Measurements from ENCODE around the gene SPRR1A. TPM values are rescaled to one million over a fixed set of nuclear protein-coding genes. Genes with fewer than 3 reads are reported as not detected.

SPRR1A gene
- total and polyA plus RNA-seq, 8 donors, result not detected

- H3K36me3 ChIP-seq, result no peaks in the 10 kb centered on the region
- intact Hi-C loops (cut with DNase I), result no loop called here
- ATAC-seq (no peak), DNase-seq (no peak)
- no peaks in the 10 kb centered on the region for H3K4me1 ChIP-seq
- peaks cover 0 to 5% of the 10 kb centered on the region in 2 donors for H3K27me3 ChIP-seq
- H3K4me3 ChIP-seq, result no peak overlapping the region
- H3K27ac ChIP-seq, result no peak overlapping the region
- no peak for TF ChIP-seq CTCF (IDR thresholded peaks at IDR 0.05)
- no peaks in the 10 kb centered on the region for H3K9me3 ChIP-seq
These were observed 24.6 kb upstream of the SPRR1A start for GRCh38 chr1:152959273-152959672.

- Histone ChIP-seq H3K36me3 (no peaks in the 10 kb centered on the region), H3K9me3 (no peaks in the 10 kb centered on the region), H3K27me3 (peaks cover 0 to 5% of the 10 kb centered on the region in 2 donors), H3K27ac (no peak overlapping the region), H3K4me1 (no peaks in the 10 kb centered on the region), H3K4me3 (no peak overlapping the region)
- intact Hi-C loops (cut with DNase I), result no loop called here
- ATAC-seq (no peak), DNase-seq (no peak)
- TF ChIP-seq CTCF (IDR thresholded peaks at IDR 0.05), result no peak
These were observed 24.0 kb upstream of the SPRR1A start for GRCh38 chr1:152959801-152960451.

- TF ChIP-seq CTCF (IDR thresholded peaks at IDR 0.05), result no peak
- no peak for ATAC-seq
- Histone ChIP-seq H3K9me3 (no peaks in the 10 kb centered on the region), H3K27ac (no peak overlapping the region), H3K4me1 (no peaks in the 10 kb centered on the region), H3K4me3 (no peak overlapping the region), H3K36me3 (no peaks in the 10 kb centered on the region), H3K27me3 (peaks cover 0 to 5% of the 10 kb centered on the region in 2 donors)
- DNase-seq, result no peak
- intact Hi-C loops (cut with DNase I), result no loop called here
These were observed 23.3 kb upstream of the SPRR1A start for GRCh38 chr1:152960452-152961044.

GRCh38 chr1:152961226-152961891 is 22.5 kb upstream of the SPRR1A start:
- ATAC-seq (no peak), DNase-seq (no peak)
- intact Hi-C loops (cut with DNase I), result no loop called here
- Histone ChIP-seq H3K4me1 (no peaks in the 10 kb centered on the region), H3K4me3 (no peak overlapping the region), H3K9me3 (no peaks in the 10 kb centered on the region), H3K27ac (no peak overlapping the region), H3K36me3 (no peaks in the 10 kb centered on the region), H3K27me3 (peaks cover 0 to 5% of the 10 kb centered on the region in 2 donors)
- no peak for TF ChIP-seq CTCF (IDR thresholded peaks at IDR 0.05)

GRCh38 chr1:152962876-152963415 is 20.9 kb upstream of the SPRR1A start:
- H3K27ac ChIP-seq, result no peak overlapping the region
- intact Hi-C loops (cut with DNase I), result no loop called here
- no peaks in the 10 kb centered on the region for H3K9me3 ChIP-seq
- no peak overlapping the region for H3K4me3 ChIP-seq
- DNase-seq (no peak), ATAC-seq (no peak)
- no peaks in the 10 kb centered on the region for H3K36me3 ChIP-seq
- peaks cover 0 to 5% of the 10 kb centered on the region in 2 donors for H3K27me3 ChIP-seq
- TF ChIP-seq CTCF (IDR thresholded peaks at IDR 0.05), result no peak
- H3K4me1 ChIP-seq, result no peaks in the 10 kb centered on the region

All from left lung (tissue), 10 donors.